SK-N-SH treated with all-trans-retinoic acid at 6 μM for 48 hours (cell line): ENCODE results near the gene DMD.

Source experiments
- ATAC-seq: fragments of 200-7000 bp; cut with Tn5 transposase; 3 replicates; pipeline ENCODE4 v1.9.1; 2020; ENCODE audit warnings: mild to moderate bottlenecking, moderate library complexity
- ARNTL ChIP-seq: fragments of 450-650 bp; formaldehyde crosslinking; IDR thresholded peaks from 2 replicates; pipeline ENCODE4 v1.5.0; 2020; ENCODE audit warnings: low read depth, mild to moderate bottlenecking, moderate library complexity, borderline replicate concordance
- CSDC2 ChIP-seq: fragments of 250-450 bp; sonication (Bioruptor Pico); IDR thresholded peaks from 2 replicates; pipeline ENCODE4 v1.5.0; 2020; ENCODE audit warnings: mild to moderate bottlenecking, moderate library complexity
- ESRRG ChIP-seq: fragments of 250-450 bp; sonication (Bioruptor Pico); IDR thresholded peaks from 2 replicates; pipeline ENCODE4 v1.6.1; 2021; ENCODE audit warnings: mild to moderate bottlenecking
- GLIS3 ChIP-seq: fragments of 250-450 bp; sonication (Bioruptor Pico); IDR thresholded peaks from 2 replicates; pipeline ENCODE4 v1.5.0; 2020; ENCODE audit warnings: mild to moderate bottlenecking, moderate library complexity
- ISL1 ChIP-seq: fragments of 250-450 bp; sonication (Bioruptor Pico); IDR thresholded peaks from 2 replicates; pipeline ENCODE4 v2.1.2; 2022; ENCODE audit warnings: mild to moderate bottlenecking, moderate library complexity
- OSR1 ChIP-seq: fragments of 250-450 bp; sonication (Bioruptor Pico); IDR thresholded peaks from 2 replicates; pipeline ENCODE4 v1.8.0; 2022; ENCODE audit warnings: moderate library complexity, mild to moderate bottlenecking, inconsistent platforms
- PPARA ChIP-seq: fragments of 250-450 bp; sonication (Bioruptor Pico); IDR thresholded peaks from 2 replicates; pipeline ENCODE4 v1.5.0; 2020; ENCODE audit warnings: mild to moderate bottlenecking, borderline replicate concordance
- RARB ChIP-seq: fragments of 250-450 bp; sonication (Bioruptor Pico); IDR thresholded peaks from 2 replicates; pipeline ENCODE4 v1.8.0; 2021; ENCODE audit warnings: mild to moderate bottlenecking, moderate library complexity
- TCF4 ChIP-seq: fragments of 250-450 bp; sonication (Bioruptor Pico); IDR thresholded peaks from 2 replicates; pipeline ENCODE4 v1.8.0; 2021; ENCODE audit warnings: mild to moderate bottlenecking, moderate library complexity, borderline replicate concordance
- TOX ChIP-seq: fragments of 250-450 bp; sonication (Bioruptor Pico); IDR thresholded peaks from 2 replicates; pipeline ENCODE4 v1.8.0; 2021; ENCODE audit warnings: mild to moderate bottlenecking, moderate library complexity, borderline replicate concordance
- ZFP3 ChIP-seq: fragments of 250-450 bp; sonication (Bioruptor Pico); IDR thresholded peaks from 2 replicates; pipeline ENCODE4 v1.5.0; 2020; ENCODE audit warnings: mild to moderate bottlenecking, moderate library complexity
- ZFP30 ChIP-seq: fragments of 450-650 bp; formaldehyde crosslinking; IDR thresholded peaks from 2 replicates; pipeline ENCODE4 v1.5.0; 2022; ENCODE audit warnings: mild to moderate bottlenecking, moderate library complexity
- ZNF565 ChIP-seq: fragments of 450-650 bp; formaldehyde crosslinking; conservative IDR thresholded peaks from 2 replicates; pipeline ENCODE4 v1.5.0; 2020; ENCODE audit warnings: low read depth, mild to moderate bottlenecking, moderate library complexity
- ZNF70 ChIP-seq: fragments of 450-650 bp; formaldehyde crosslinking; IDR thresholded peaks from 2 replicates; pipeline ENCODE4 v1.5.0; 2020; ENCODE audit warnings: mild to moderate bottlenecking, moderate library complexity
- TF ChIP-seq, protein P1 (sequence below): fragments of 250-450 bp; sonication (Bioruptor Pico); IDR thresholded peaks from 2 replicates; pipeline ENCODE4 v1.5.1; 2021; ENCODE audit warnings: mild to moderate bottlenecking, moderate library complexity
- TF ChIP-seq, protein P2 (sequence below): fragments of 250-450 bp; sonication (Bioruptor Pico); IDR thresholded peaks from 2 replicates; pipeline ENCODE4 v1.5.1; 2020; ENCODE audit warnings: low read depth, mild to moderate bottlenecking, moderate library complexity
- TF ChIP-seq, protein P3 (sequence below): fragments of 250-450 bp; sonication (Bioruptor Pico); IDR thresholded peaks from 2 replicates; pipeline ENCODE4 v1.8.0; 2021; ENCODE audit warnings: low read depth, mild to moderate bottlenecking, moderate library complexity, borderline replicate concordance
- TF ChIP-seq, protein P4 (sequence below): fragments of 250-450 bp; sonication (Bioruptor Pico); IDR thresholded peaks from 2 replicates; pipeline ENCODE4 v1.8.0; 2020; ENCODE audit warnings: mild to moderate bottlenecking, moderate library complexity, borderline replicate concordance

Gene DMD

DNA sequence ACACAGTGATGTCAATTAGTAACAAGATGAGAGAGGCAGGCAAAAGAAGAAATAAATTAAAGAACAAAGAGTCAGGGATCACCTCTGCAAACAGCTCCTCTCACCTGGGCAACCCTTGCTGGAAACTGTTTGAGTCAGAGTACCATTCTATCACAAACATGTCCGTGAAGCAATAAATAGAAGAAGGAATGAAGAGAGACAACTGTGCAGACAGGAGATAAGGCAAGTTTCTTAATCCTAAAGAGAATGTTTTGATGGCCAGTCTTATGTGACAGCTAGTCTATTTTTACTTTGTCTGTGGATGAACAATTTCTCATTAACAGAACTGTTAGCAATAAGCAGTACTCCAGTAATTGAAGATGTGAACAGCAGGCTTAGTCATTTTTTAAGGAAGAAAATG, 422.4 kb downstream of the DMD start (continued):
- TF ChIP-seq, protein P1, sequence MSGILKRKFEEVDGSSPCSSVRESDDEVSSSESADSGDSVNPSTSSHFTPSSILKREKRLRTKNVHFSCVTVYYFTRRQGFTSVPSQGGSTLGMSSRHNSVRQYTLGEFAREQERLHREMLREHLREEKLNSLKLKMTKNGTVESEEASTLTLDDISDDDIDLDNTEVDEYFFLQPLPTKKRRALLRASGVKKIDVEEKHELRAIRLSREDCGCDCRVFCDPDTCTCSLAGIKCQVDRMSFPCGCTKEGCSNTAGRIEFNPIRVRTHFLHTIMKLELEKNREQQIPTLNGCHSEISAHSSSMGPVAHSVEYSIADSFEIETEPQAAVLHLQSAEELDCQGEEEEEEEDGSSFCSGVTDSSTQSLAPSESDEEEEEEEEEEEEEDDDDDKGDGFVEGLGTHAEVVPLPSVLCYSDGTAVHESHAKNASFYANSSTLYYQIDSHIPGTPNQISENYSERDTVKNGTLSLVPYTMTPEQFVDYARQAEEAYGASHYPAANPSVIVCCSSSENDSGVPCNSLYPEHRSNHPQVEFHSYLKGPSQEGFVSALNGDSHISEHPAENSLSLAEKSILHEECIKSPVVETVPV (CRISPR knock-in tag) = no peak
- TF ChIP-seq ZNF565 = no peak
- TF ChIP-seq, all 23 proteins: peak for 0

DNA sequence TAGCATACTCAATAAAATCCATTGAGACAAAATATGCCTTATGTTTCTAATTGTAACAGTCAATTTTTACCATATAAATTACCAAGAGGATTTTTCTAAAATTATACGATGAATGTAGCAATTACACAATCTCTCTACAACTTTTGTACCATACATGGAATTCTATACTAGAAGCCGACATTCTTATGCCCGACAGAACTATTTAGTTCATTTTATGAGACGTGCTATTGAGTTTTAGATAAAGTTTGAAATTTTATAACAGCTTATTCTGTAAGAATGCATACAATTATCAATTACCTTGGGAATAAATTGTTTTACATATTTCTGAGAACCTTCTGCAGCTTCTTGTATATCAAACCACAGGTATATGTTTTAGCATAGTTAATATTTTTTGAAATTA, 431.2 kb downstream of the DMD start:
- ATAC-seq = no peak

DNA sequence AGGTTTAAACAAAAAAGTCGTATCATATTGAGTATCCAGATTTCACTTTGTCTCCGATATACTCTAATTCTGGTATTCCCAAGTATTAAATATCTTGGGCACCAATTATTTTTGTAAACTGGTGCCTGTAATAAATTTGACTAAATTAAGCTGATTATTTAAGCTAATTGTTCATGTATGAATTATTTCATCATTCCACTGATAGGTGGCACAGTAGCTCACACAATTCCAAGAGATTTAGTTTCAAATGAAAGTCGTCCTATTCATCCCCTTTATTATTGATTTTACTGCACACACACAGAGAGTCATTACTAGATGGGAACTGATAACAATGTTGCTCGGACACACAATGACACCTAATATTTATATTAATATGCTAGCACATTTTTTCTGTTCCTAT, 432.4 kb downstream of the DMD start:
- no peak for ATAC-seq
- no peak for TF ChIP-seq PPARA (CRISPR knock-in tag)

More for the DNA sequence above, 431.2 kb downstream of the DMD start:
- TF ChIP-seq TOX (no peak), ARNTL (CRISPR knock-in tag) (no peak), TCF4 (no peak)

DNA sequence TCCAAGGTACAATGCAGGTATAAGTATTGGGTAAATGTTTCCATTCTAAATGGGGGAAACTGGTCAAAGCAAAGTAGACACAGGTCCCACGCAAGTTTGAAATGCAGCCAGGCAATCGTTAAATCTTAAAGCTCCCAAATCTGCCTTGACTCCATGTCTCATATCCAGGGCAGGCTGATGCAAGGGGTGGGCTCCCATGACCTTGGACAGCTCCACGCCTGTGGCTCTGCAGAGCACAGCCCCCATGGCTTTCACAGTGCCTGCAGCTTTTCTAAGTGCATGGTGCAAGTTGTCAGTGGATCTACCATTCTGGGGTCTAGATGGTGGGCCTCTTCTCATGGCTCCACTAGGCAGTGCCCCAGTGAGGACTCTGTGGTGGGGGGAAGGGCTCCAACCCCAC, 436.4 kb downstream of the DMD start:
- no peak for ATAC-seq
- TF ChIP-seq ZNF70 (CRISPR knock-in tag) = no peak
- TF ChIP-seq, protein P1 (CRISPR knock-in tag) = no peak
- TF ChIP-seq TCF4 = no peak
- TF ChIP-seq PPARA (CRISPR knock-in tag) = no peak
- TF ChIP-seq ISL1 (CRISPR knock-in tag) = no peak
- TF ChIP-seq ZNF565 = no peak
- no peak for TF ChIP-seq RARB (CRISPR knock-in tag)
- TF ChIP-seq TOX = no peak
- TF ChIP-seq ZFP3 (CRISPR knock-in tag) = no peak
- no peak for TF ChIP-seq ESRRG (CRISPR knock-in tag)
- TF ChIP-seq, protein P2, sequence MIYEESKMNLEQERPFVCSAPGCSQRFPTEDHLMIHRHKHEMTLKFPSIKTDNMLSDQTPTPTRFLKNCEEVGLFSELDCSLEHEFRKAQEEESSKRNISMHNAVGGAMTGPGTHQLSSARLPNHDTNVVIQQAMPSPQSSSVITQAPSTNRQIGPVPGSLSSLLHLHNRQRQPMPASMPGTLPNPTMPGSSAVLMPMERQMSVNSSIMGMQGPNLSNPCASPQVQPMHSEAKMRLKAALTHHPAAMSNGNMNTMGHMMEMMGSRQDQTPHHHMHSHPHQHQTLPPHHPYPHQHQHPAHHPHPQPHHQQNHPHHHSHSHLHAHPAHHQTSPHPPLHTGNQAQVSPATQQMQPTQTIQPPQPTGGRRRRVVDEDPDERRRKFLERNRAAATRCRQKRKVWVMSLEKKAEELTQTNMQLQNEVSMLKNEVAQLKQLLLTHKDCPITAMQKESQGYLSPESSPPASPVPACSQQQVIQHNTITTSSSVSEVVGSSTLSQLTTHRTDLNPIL (CRISPR knock-in tag) = no peak
- TF ChIP-seq, protein P3, sequence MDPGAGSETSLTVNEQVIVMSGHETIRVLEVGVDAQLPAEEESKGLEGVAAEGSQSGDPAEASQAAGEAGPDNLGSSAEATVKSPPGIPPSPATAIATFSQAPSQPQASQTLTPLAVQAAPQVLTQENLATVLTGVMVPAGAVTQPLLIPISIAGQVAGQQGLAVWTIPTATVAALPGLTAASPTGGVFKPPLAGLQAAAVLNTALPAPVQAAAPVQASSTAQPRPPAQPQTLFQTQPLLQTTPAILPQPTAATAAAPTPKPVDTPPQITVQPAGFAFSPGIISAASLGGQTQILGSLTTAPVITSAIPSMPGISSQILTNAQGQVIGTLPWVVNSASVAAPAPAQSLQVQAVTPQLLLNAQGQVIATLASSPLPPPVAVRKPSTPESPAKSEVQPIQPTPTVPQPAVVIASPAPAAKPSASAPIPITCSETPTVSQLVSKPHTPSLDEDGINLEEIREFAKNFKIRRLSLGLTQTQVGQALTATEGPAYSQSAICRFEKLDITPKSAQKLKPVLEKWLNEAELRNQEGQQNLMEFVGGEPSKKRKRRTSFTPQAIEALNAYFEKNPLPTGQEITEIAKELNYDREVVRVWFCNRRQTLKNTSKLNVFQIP = no peak
- TF ChIP-seq, protein P4, sequence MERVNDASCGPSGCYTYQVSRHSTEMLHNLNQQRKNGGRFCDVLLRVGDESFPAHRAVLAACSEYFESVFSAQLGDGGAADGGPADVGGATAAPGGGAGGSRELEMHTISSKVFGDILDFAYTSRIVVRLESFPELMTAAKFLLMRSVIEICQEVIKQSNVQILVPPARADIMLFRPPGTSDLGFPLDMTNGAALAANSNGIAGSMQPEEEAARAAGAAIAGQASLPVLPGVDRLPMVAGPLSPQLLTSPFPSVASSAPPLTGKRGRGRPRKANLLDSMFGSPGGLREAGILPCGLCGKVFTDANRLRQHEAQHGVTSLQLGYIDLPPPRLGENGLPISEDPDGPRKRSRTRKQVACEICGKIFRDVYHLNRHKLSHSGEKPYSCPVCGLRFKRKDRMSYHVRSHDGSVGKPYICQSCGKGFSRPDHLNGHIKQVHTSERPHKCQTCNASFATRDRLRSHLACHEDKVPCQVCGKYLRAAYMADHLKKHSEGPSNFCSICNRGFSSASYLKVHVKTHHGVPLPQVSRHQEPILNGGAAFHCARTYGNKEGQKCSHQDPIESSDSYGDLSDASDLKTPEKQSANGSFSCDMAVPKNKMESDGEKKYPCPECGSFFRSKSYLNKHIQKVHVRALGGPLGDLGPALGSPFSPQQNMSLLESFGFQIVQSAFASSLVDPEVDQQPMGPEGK (CRISPR knock-in tag) = no peak
- no peak for TF ChIP-seq GLIS3 (CRISPR knock-in tag)
- no peak for TF ChIP-seq ZFP30 (CRISPR knock-in tag)
- TF ChIP-seq CSDC2 (CRISPR knock-in tag) = no peak

DNA sequence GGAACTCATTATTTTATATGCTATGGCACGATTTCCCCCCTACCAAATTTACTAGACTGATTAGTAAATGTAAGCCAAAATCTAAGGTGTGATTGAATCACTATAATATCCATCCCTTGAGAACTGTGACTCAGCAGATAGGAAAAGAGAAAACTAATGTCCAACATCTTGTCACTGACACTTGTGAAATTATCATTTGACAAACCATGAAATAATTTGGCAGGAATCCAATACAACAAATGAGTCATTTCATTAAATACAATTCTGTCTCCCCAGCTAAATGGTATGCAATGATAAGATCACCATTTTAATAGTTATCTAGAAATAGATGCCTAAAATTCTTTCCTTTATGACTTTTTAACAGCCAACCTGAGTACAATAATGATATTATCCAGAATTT, 462.3 kb downstream of the DMD start:
- ATAC-seq = no peak
- TF ChIP-seq ISL1 (CRISPR knock-in tag) (peak; percentile 83), RARB (CRISPR knock-in tag) (no peak), TOX (no peak), OSR1 (CRISPR knock-in tag) (no peak), ZNF565 (no peak)
- TF ChIP-seq, protein P2 (CRISPR knock-in tag) = no peak
